Keratinocyte (primary cell): ENCODE data around the gene RASAL2. TPM values are rescaled to one million over a fixed set of nuclear protein-coding genes. Genes with fewer than 3 reads are reported as not detected.
A peak's percentile ranks its signal among the peaks of the same experiment; 100 is the strongest.

Source experiments
- DNase-seq: peaks from one replicate; pipeline ENCODE4 v3.0.0-alpha.2; 2011; ENCODE audit warnings: low read depth, missing footprints, low spot score
- FAIRE-seq: peaks from 2 replicates; lab custom pipeline; 2011; peaks lifted over from hg19 to GRCh38; lab: Jason Lieb, UNC
- H2AFZ ChIP-seq: 2 replicates; pipeline ENCODE4 v1.6.0; 2012; ENCODE audit warnings: low read length, control low read depth, inconsistent platforms; ENCODE audit not compliant: control insufficient read depth
- H3K27ac ChIP-seq: 2 replicates; pipeline ENCODE4 v1.5.1; 2011; ENCODE audit warnings: low read length; ENCODE audit not compliant: control insufficient read depth, insufficient read depth
- H3K27me3 ChIP-seq: 3 replicates; pipeline ENCODE4 v1.6.0; 2011; ENCODE audit warnings: low read length; ENCODE audit not compliant: control insufficient read depth, insufficient read depth; ENCODE audit errors: extremely low read depth
- H3K36me3 ChIP-seq, 2 experiments: 2 replicates in 1 of 2; 3 replicates in 1 of 2; pipeline ENCODE4 v1.5.1; 2011; ENCODE audit warnings: low read length in 2 of 2, mild to moderate bottlenecking in 1 of 2; ENCODE audit not compliant: control insufficient read depth in 2 of 2, insufficient read depth in 2 of 2; ENCODE audit errors: extremely low read depth in 1 of 2
- H3K4me1 ChIP-seq: 3 replicates; pipeline ENCODE4 v1.5.1; 2011; ENCODE audit warnings: low read length; ENCODE audit not compliant: control insufficient read depth, insufficient read depth; ENCODE audit errors: extremely low read depth
- H3K4me2 ChIP-seq: 3 replicates; pipeline ENCODE4 v1.6.0; 2011; ENCODE audit warnings: low read depth, low read length; ENCODE audit not compliant: control insufficient read depth, insufficient read depth; ENCODE audit errors: extremely low read depth
- H3K4me3 ChIP-seq, 3 experiments: fragments of 200-600 bp in 1 of 3; sonication (generic) in 1 of 3; 2 replicates in 2 of 3; 3 replicates in 1 of 3; pipeline ENCODE4 v1.5.1; 2011 to 2016; ENCODE audit warnings: low read length in 3 of 3, mild to moderate bottlenecking in 3 of 3, control low read depth in 2 of 3, inconsistent platforms in 1 of 3, low read depth in 1 of 3, mixed read lengths in 1 of 3, mixed run types in 1 of 3, moderate library complexity in 1 of 3; ENCODE audit not compliant: control insufficient read depth in 2 of 3, insufficient read depth in 2 of 3; ENCODE audit errors: extremely low read depth in 1 of 3
- H3K79me2 ChIP-seq: 2 replicates; pipeline ENCODE4 v1.6.0; 2012; ENCODE audit warnings: low read length; ENCODE audit not compliant: control insufficient read depth, insufficient read depth
- H3K9ac ChIP-seq: 3 replicates; pipeline ENCODE4 v1.6.0; 2011; ENCODE audit warnings: low read length; ENCODE audit not compliant: control insufficient read depth, insufficient read depth; ENCODE audit errors: extremely low read depth
- H3K9me1 ChIP-seq: 3 replicates; pipeline ENCODE4 v1.6.0; 2011; ENCODE audit warnings: low read length; ENCODE audit not compliant: control insufficient read depth, insufficient read depth; ENCODE audit errors: extremely low read depth
- H3K9me3 ChIP-seq: 2 replicates; pipeline ENCODE4 v1.5.1; 2012; ENCODE audit warnings: low read depth, low read length; ENCODE audit not compliant: control insufficient read depth
- H4K20me1 ChIP-seq: 3 replicates; pipeline ENCODE4 v1.6.0; 2011; ENCODE audit warnings: low read length; ENCODE audit not compliant: control insufficient read depth, insufficient read depth; ENCODE audit errors: extremely low read depth
- EZH2 ChIP-seq: IDR thresholded peaks from one replicate; pipeline ENCODE4 v1.6.1; 2012; ENCODE audit warnings: inconsistent platforms, mild to moderate bottlenecking, low read length, moderate library complexity
- dilution Hi-C: fragments of 300-500 bp; cut with MboI; formaldehyde crosslinking; loops from one replicate; pipeline ENCODE4 v1.7.0; 2020; ENCODE audit warnings: low sequenced_read_pairs; ENCODE audit not compliant: extremely low pct_ligation_motif_present
- polyA plus RNA-seq, 5 experiments: library from polyadenylated mRNA; depleted of rRNA in 3 of 5; stranded (reverse) in 3 of 5; stranded (forward) in 1 of 5; unstranded in 1 of 5; fragments of >200 nt; gene quantifications; 1 replicate in 1 of 5; 2 replicates in 3 of 5; 3 replicates in 1 of 5; pipeline versions ENCODE4 v1.2.1 to v1.2.3, GENCODE V29; 2011 to 2012; ENCODE audit warnings: missing spikeins in 2 of 5, low read depth in 1 of 5, low replicate concordance in 1 of 5
- TF ChIP-seq, protein P1 (sequence below), 3 experiments: IDR thresholded peaks in 1 of 3; conservative IDR thresholded peaks in 1 of 3; optimal IDR thresholded peaks in 1 of 3; 2 replicates in 2 of 3; 3 replicates in 1 of 3; pipeline versions ENCODE3 to v1.5.1; 2011; ENCODE audit warnings: low read length in 3 of 3, mild to moderate bottlenecking in 3 of 3, moderate library complexity in 2 of 3, control low read depth in 1 of 3, inconsistent platforms in 1 of 3; ENCODE audit not compliant: insufficient read depth in 2 of 3; ENCODE audit errors: extremely low read depth in 1 of 3

Gene RASAL2
- polyA plus RNA-seq, 1 donor (not counting 4 experiments of a cell fraction or from before 2014, with no cell fraction given) = 27.2 TPM

DNA sequence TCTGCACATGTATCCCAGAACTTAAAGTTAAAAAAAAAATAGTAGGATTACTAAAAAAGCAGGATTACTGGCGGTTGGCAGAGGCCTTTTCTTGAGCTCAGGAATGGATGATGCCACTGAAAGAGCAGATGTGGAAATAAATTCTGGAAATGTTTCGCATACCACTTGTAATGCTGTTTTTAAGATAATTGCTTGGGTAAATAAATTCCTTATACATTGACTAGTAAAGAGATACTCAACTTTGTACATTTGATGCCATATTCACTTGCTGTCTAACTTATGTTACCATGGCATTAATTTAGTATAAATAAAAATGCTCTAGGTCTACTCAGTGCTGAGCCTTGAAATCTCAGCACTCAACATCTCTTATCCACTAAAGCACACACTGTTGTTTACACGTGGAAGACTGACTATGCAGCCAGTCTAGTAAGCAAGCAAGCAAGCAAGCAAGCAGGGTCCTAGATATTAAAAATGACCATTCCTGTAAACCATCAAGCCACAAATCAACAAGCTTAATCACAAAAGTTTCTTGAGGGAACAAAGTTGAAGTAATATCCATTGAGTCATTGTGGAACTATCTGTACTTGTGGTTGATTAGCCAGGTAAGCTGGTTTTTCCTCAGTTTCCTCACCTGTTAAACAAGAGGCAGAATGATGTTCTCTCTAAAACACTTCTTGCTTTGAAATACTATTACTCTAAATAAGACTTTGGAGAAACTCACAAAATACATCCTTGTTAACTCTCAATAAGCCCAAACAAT, 1.7 kb upstream of the RASAL2 start:
- dilution Hi-C loops = no loop called here
- H4K20me1 ChIP-seq = no peaks in the 10 kb centered on the region
- peak overlapping the region; percentile 6 for H3K9ac ChIP-seq
- FAIRE-seq = peak; percentile 57
- no peaks in the 10 kb centered on the region for H3K27me3 ChIP-seq
- H3K4me1 ChIP-seq = peaks cover 26% of the 10 kb centered on the region
- no peaks in the 10 kb centered on the region for H3K9me1 ChIP-seq
- H2AFZ ChIP-seq = no peak overlapping the region
- no peaks in the 10 kb centered on the region for H3K36me3 ChIP-seq
- H3K4me2 ChIP-seq = peak overlapping the region; percentile 82
- TF ChIP-seq EZH2 = no peak
- TF ChIP-seq, protein P1, sequence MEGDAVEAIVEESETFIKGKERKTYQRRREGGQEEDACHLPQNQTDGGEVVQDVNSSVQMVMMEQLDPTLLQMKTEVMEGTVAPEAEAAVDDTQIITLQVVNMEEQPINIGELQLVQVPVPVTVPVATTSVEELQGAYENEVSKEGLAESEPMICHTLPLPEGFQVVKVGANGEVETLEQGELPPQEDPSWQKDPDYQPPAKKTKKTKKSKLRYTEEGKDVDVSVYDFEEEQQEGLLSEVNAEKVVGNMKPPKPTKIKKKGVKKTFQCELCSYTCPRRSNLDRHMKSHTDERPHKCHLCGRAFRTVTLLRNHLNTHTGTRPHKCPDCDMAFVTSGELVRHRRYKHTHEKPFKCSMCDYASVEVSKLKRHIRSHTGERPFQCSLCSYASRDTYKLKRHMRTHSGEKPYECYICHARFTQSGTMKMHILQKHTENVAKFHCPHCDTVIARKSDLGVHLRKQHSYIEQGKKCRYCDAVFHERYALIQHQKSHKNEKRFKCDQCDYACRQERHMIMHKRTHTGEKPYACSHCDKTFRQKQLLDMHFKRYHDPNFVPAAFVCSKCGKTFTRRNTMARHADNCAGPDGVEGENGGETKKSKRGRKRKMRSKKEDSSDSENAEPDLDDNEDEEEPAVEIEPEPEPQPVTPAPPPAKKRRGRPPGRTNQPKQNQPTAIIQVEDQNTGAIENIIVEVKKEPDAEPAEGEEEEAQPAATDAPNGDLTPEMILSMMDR (optimal IDR thresholded peaks at IDR 0.05 in 1 of 3, IDR thresholded peaks at IDR 0.05 in 1 of 3, conservative IDR thresholded peaks at IDR 0.05 in 1 of 3; ENCODE audit: extremely low read depth in 1 of 3, insufficient read depth in 2 of 3, low read length in 3 of 3) = no peak
- DNase-seq = peak; percentile 60
- H3K4me3 ChIP-seq = peak overlapping the region; percentile 73 to 96 (median 93)
- H3K79me2 ChIP-seq = peaks cover 37% of the 10 kb centered on the region
- no peaks in the 10 kb centered on the region for H3K9me3 ChIP-seq
- H3K27ac ChIP-seq = no peak overlapping the region

DNA sequence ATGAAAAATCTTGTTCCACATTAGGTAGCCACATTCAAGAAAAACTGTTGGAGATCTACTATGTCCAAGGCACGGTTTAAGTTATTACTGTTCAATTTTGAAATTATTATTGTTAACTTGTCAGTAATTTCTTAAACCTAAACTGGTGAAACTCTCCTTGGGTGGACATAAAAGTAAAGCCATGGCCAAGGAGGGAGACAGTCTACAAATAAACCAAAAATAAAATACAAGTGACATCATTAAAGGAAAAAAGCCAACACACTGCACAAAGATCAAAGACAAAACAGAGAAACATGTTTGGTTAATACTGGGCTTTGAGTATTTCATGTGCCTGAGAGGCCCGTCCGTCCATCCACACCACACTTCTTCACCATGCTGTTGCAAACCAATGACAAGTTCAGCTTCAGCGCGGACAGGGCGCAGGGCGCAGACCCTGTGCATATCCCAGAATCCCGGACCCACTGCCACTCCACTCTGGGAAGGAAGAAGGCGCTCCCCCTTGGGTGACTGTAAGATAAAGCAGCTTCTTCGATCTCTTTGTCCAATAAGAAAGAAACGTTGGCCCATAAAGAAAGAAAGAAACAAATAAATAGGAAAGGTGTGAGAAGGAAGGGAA, 918 bp upstream of the RASAL2 start:
- Histone ChIP-seq H3K9me1 (no peaks in the 10 kb centered on the region), H4K20me1 (no peaks in the 10 kb centered on the region), H3K4me1 (peaks cover 34% of the 10 kb centered on the region), H3K9ac (peak overlapping the region; percentile 76), H3K4me2 (peak overlapping the region; percentile 82), H3K36me3 (no peaks in the 10 kb centered on the region), H2AFZ (peak overlapping the region; percentile 57), H3K27ac (peak overlapping the region; percentile 60), H3K9me3 (no peaks in the 10 kb centered on the region), H3K4me3 (peak overlapping the region; percentile 73 to 96 (median 93)), H3K27me3 (no peaks in the 10 kb centered on the region), H3K79me2 (peaks cover 45% of the 10 kb centered on the region)
- DNase-seq = no peak
- TF ChIP-seq EZH2 = no peak
- TF ChIP-seq, protein P1 (optimal IDR thresholded peaks at IDR 0.05 in 1 of 3, IDR thresholded peaks at IDR 0.05 in 1 of 3, conservative IDR thresholded peaks at IDR 0.05 in 1 of 3; ENCODE audit: extremely low read depth in 1 of 3, insufficient read depth in 2 of 3, low read length in 3 of 3) = peak in 1 of 3 experiments; percentile 7
- FAIRE-seq = no peak
- dilution Hi-C loops = no loop called here
